Heart left ventricle (tissue), 13 donors: ENCODE measurements around the gene TUSC2.

Experiments
- CTCF ChIP-seq, 12 donors: fragments of 200-600 bp; sonication (generic) in 4 of 12; IDR thresholded peaks; one replicate each; pipeline versions ENCODE4 v1.5.0 to v1.8.0; 2018 to 2022; ENCODE audit warnings: antibody characterized with exemption in 12 of 12, mild to moderate bottlenecking in 5 of 12
- POLR2A ChIP-seq, 2 donors: fragments of 450-650 bp; IDR thresholded peaks; one replicate each; pipeline ENCODE4 v1.6.1; 2017; ENCODE audit warnings: antibody characterized with exemption in 2 of 2, mild to moderate bottlenecking in 2 of 2, moderate library complexity in 2 of 2
- donor health status: ischemic (EF 13 %, LVEDD 7.1; RV severe dilation, severe dysfunction).
- donor health status: DM: no; HTN: yes; CAD: no.
- donor health status: DM: no; HTN: no; CAD: no.
- donor health status: ischemic (EF 25% LVEDD 6.9; RV normal size, moderate dysfunction).
- donor health status: ischemic (EF 25% LVEDD 5.7; RV mildly dilated, moderate dysfunction).
- donor health status: ischemic (EF 35%, LVEDD 5.7; RV mildly dilated, moderate dysfunction).
- donor health status: nonischemic (EF 11% LVEDD 7.7; RV severe dilation, severe dysfunction).
- donor health status: DM: yes; HTN: yes; CAD: no.
- donor health status: PGD.
- donor health status: ischemic (EF 29% LVEDD 5.4; RV normal size, mild dysfunction).
- donor health status: nonischemic (EF 23%, LVEDD 6.1; RV moderate dilation, normal function).

- TF ChIP-seq CTCF (IDR thresholded peaks at IDR 0.05) (no peak), POLR2A (IDR thresholded peaks at IDR 0.05) (no peak)
Observed at GRCh38 chr3:50287262-50287661, 40.8 kb downstream of the TUSC2 start.
